Hepatocyte (in vitro differentiated cells): ENCODE results near the gene CMTM7. TPM values are rescaled to one million over a fixed set of nuclear protein-coding genes. Genes with fewer than 3 reads are reported as not detected.

Experiments used
- DNase-seq: peaks from one replicate; pipeline ENCODE4 v3.0.0-alpha.2; 2016; ENCODE audit warnings: low spot score
- H2AFZ ChIP-seq: fragments of 200-600 bp; sonication (generic); 2 replicates; pipeline ENCODE4 v1.6.0; 2016; ENCODE audit warnings: antibody characterized with exemption, mild to moderate bottlenecking
- H3K27ac ChIP-seq: fragments of 200-600 bp; sonication (generic); 2 replicates; pipeline ENCODE4 v1.5.1; 2016; ENCODE audit warnings: mild to moderate bottlenecking
- H3K27me3 ChIP-seq: fragments of 200-600 bp; sonication (generic); 2 replicates; pipeline ENCODE4 v1.6.1; 2016
- H3K36me3 ChIP-seq: fragments of 200-600 bp; sonication (generic); replicated peaks from 2 replicates; pipeline ENCODE4 v1.5.1; 2016; ENCODE audit warnings: low read depth; ENCODE audit not compliant: insufficient read depth
- H3K4me1 ChIP-seq: fragments of 200-600 bp; sonication (generic); 2 replicates; pipeline ENCODE4 v1.5.1; 2016; ENCODE audit warnings: mild to moderate bottlenecking, moderate library complexity; ENCODE audit not compliant: insufficient read depth
- H3K4me2 ChIP-seq: fragments of 200-600 bp; sonication (generic); 2 replicates; pipeline ENCODE4 v1.6.0; 2016
- H3K4me3 ChIP-seq: fragments of 200-600 bp; sonication (generic); 2 replicates; pipeline ENCODE4 v1.5.1; 2016; ENCODE audit warnings: mild to moderate bottlenecking
- H3K79me2 ChIP-seq: fragments of 200-600 bp; sonication (generic); 2 replicates; pipeline ENCODE4 v1.6.0; 2017; ENCODE audit warnings: mild to moderate bottlenecking
- H3K9me2 ChIP-seq: fragments of 200-600 bp; sonication (generic); replicated peaks from 2 replicates; pipeline ENCODE4 v1.6.0; 2017; ENCODE audit warnings: mild to moderate bottlenecking; ENCODE audit not compliant: insufficient read depth
- H3K9me3 ChIP-seq: fragments of 200-600 bp; sonication (generic); 2 replicates; pipeline ENCODE4 v1.5.1; 2016; ENCODE audit warnings: low read depth, mild to moderate bottlenecking
- H4K20me1 ChIP-seq: fragments of 200-600 bp; sonication (generic); 2 replicates; pipeline ENCODE4 v1.6.0; 2016; ENCODE audit warnings: mild to moderate bottlenecking; ENCODE audit not compliant: insufficient read depth, poor library complexity, severe bottlenecking
- CTCF ChIP-seq: fragments of 200-600 bp; sonication (generic); IDR thresholded peaks from 2 replicates; pipeline ENCODE4 v1.5.1; 2016; ENCODE audit warnings: antibody characterized with exemption, mild to moderate bottlenecking; ENCODE audit not compliant: poor library complexity
- EZH2 ChIP-seq: fragments of 200-600 bp; sonication (generic); IDR thresholded peaks from 2 replicates; pipeline ENCODE4 v1.6.1; 2016; ENCODE audit warnings: antibody characterized with exemption, mild to moderate bottlenecking, borderline replicate concordance
- EZH2phosphoT487 ChIP-seq: fragments of 200-600 bp; sonication (generic); IDR thresholded peaks from one replicate; pipeline ENCODE4 v1.6.1; 2018; ENCODE audit warnings: antibody characterized with exemption, mild to moderate bottlenecking, low read depth, moderate library complexity; ENCODE audit not compliant: unreplicated experiment, severe bottlenecking
- WGBS: methylation state at CpG from one replicate; pipeline ENCODE4 v1.1.6; 2016; ENCODE audit warnings: low lambda C conversion rate; ENCODE audit errors: missing lambda C conversion rate; 5-methylcytosine and 5-hydroxymethylcytosine counted together
- polyA plus RNA-seq: library from polyadenylated mRNA; unstranded; fragments of >200 nt; fragmentation: Nextera tagmentation; extraction: Ambion mirVana; gene quantifications from 2 replicates; pipeline ENCODE4 v1.2.1, GENCODE V29; 2016
- total RNA-seq: library from RNA; depleted of rRNA; stranded (reverse); fragments of >200 nt; gene quantifications from 2 replicates; pipeline ENCODE4 v1.2.3, GENCODE V29; 2014

The CMTM7 gene
- total and polyA plus RNA-seq, 2 experiments from 2014 or later, result 6.1 to 63.0 TPM

- no peak overlapping the region for H3K4me2 ChIP-seq
- TF ChIP-seq EZH2phosphoT487, result no peak
- TF ChIP-seq EZH2, result no peak
- no peak for TF ChIP-seq CTCF
- H3K4me3 ChIP-seq, result no peak overlapping the region
- H3K27me3 ChIP-seq, result no peaks in the 10 kb centered on the region
- no peak for DNase-seq
- WGBS, result 92% methylated on average over 5 of the region's 5 CpGs
- H3K4me1 ChIP-seq, result peaks cover 7% of the 10 kb centered on the region
- H2AFZ ChIP-seq, result no peak overlapping the region
- no peaks in the 10 kb centered on the region for H3K9me2 ChIP-seq
- no peaks in the 10 kb centered on the region for H4K20me1 ChIP-seq
- peaks cover 30% of the 10 kb centered on the region for H3K79me2 ChIP-seq
- no peaks in the 10 kb centered on the region for H3K36me3 ChIP-seq
- H3K27ac ChIP-seq, result no peak overlapping the region
- no peaks in the 10 kb centered on the region for H3K9me3 ChIP-seq
Measured at GRCh38 chr3:32411442-32411841, 19.8 kb downstream of the CMTM7 start.

GRCh38 chr3:32412887-32413286, 21.2 kb downstream of the CMTM7 start:
- H3K79me2 ChIP-seq, result peaks cover 42% of the 10 kb centered on the region
- H3K9me3 ChIP-seq, result no peaks in the 10 kb centered on the region

GRCh38 chr3:32413845-32414521, 22.3 kb downstream of the CMTM7 start:
- no peaks in the 10 kb centered on the region for H3K4me1 ChIP-seq
- H3K4me2 ChIP-seq, result no peak overlapping the region
- TF ChIP-seq CTCF (no peak), EZH2 (no peak), EZH2phosphoT487 (no peak)
- H2AFZ ChIP-seq, result no peak overlapping the region
- no peak for DNase-seq
- H4K20me1 ChIP-seq, result no peaks in the 10 kb centered on the region
- peaks cover 41% of the 10 kb centered on the region for H3K79me2 ChIP-seq
- H3K27me3 ChIP-seq, result no peaks in the 10 kb centered on the region
- no peaks in the 10 kb centered on the region for H3K9me2 ChIP-seq
- no peaks in the 10 kb centered on the region for H3K9me3 ChIP-seq
- WGBS, result 96% methylated on average over 10 of the region's 10 CpGs
- H3K4me3 ChIP-seq, result no peak overlapping the region
- no peaks in the 10 kb centered on the region for H3K36me3 ChIP-seq
- no peak overlapping the region for H3K27ac ChIP-seq

More at GRCh38 chr3:32412887-32413286, 21.2 kb downstream of the CMTM7 start:
- WGBS, result 95% methylated on average over 3 of the region's 3 CpGs
- Histone ChIP-seq H2AFZ (no peak overlapping the region), H4K20me1 (no peaks in the 10 kb centered on the region), H3K36me3 (no peaks in the 10 kb centered on the region), H3K4me2 (no peak overlapping the region), H3K27me3 (no peaks in the 10 kb centered on the region), H3K4me1 (no peaks in the 10 kb centered on the region), H3K4me3 (no peak overlapping the region), H3K27ac (no peak overlapping the region), H3K9me2 (no peaks in the 10 kb centered on the region)
- no peak for TF ChIP-seq CTCF
- no peak for TF ChIP-seq EZH2phosphoT487
- TF ChIP-seq EZH2, result no peak
- no peak for DNase-seq
